KOPT-K1 (cell line): ENCODE measurements around the gene SPAM1.
"Not testable (repeated sequence)": the region's sequence is repeated elsewhere in the genome, so short reads cannot be mapped to it uniquely, and the experiment has no call there.

ENCODE experiments used
- H3K27ac ChIP-seq: fragments of 200-600 bp; sonication (generic); 2 replicates; pipeline ENCODE4 v1.5.1; 2016; ENCODE audit warnings: antibody characterized with exemption, mild to moderate bottlenecking, low read depth, low read length; ENCODE audit not compliant: poor library complexity, severe bottlenecking
- H3K36me3 ChIP-seq: fragments of 200-600 bp; sonication (generic); 2 replicates; pipeline ENCODE4 v1.5.1; 2017; ENCODE audit warnings: antibody characterized with exemption, mild to moderate bottlenecking, low read length, moderate library complexity; ENCODE audit not compliant: insufficient read depth
- H3K9me3 ChIP-seq: fragments of 200-600 bp; sonication (generic); 2 replicates; pipeline ENCODE4 v1.5.1; 2017; ENCODE audit warnings: antibody characterized with exemption, low read length, mild to moderate bottlenecking; ENCODE audit not compliant: insufficient read depth, poor library complexity, severe bottlenecking

The SPAM1 gene

GRCh38 chr7:123924941-123925340 is at the start of gene SPAM1:
Gene SPAM1 (plus strand): TSS chr7:123925241. CDS start chr7:123953571, 28,330 bp downstream.
- H3K27ac ChIP-seq, result no peak within 1 kb of the TSS
- H3K9me3 ChIP-seq, result no peaks in the 10 kb centered on the region
- no peaks in the 10 kb centered on the region for H3K36me3 ChIP-seq

GRCh38 chr7:123876557-123877256 is 48.3 kb upstream of the SPAM1 start:
- Histone ChIP-seq H3K36me3 (no peaks in the 10 kb centered on the region), H3K27ac (no peak overlapping the region), H3K9me3 (no peaks in the 10 kb centered on the region)

GRCh38 chr7:123879628-123880027 is 45.4 kb upstream of the SPAM1 start:
- H3K9me3 ChIP-seq, result no peaks in the 10 kb centered on the region
- no peaks in the 10 kb centered on the region for H3K36me3 ChIP-seq
- H3K27ac ChIP-seq, result no peak overlapping the region

- Histone ChIP-seq H3K36me3 (no peaks in the 10 kb centered on the region), H3K9me3 (no peaks in the 10 kb centered on the region), H3K27ac (no peak overlapping the region)
Measured at GRCh38 chr7:123881300-123881699, 43.7 kb upstream of the SPAM1 start.

GRCh38 chr7:123883154-123883553 is 41.9 kb upstream of the SPAM1 start:
- Histone ChIP-seq H3K36me3 (no peaks in the 10 kb centered on the region), H3K9me3 (no peaks in the 10 kb centered on the region), H3K27ac (no peak overlapping the region)

GRCh38 chr7:123888192-123888591 is 36.8 kb upstream of the SPAM1 start:
- H3K27ac ChIP-seq, result no peak overlapping the region
- no peaks in the 10 kb centered on the region for H3K36me3 ChIP-seq
- H3K9me3 ChIP-seq, result no peaks in the 10 kb centered on the region

GRCh38 chr7:123894753-123895152 is 30.3 kb upstream of the SPAM1 start:
- H3K27ac ChIP-seq, H3K9me3 ChIP-seq: not testable (repeated sequence)

GRCh38 chr7:123901101-123901500 is 23.9 kb upstream of the SPAM1 start:
- H3K9me3 ChIP-seq, result peaks cover 6% of the 10 kb centered on the region

More at GRCh38 chr7:123894753-123895152, 30.3 kb upstream of the SPAM1 start:
- not testable (repeated sequence) for H3K36me3 ChIP-seq

GRCh38 chr7:123905714-123906113 is 19.3 kb upstream of the SPAM1 start:
- Histone ChIP-seq H3K36me3 (no peaks in the 10 kb centered on the region), H3K27ac (no peak overlapping the region), H3K9me3 (peaks cover 6% of the 10 kb centered on the region)

More at GRCh38 chr7:123901101-123901500, 23.9 kb upstream of the SPAM1 start:
- no peaks in the 10 kb centered on the region for H3K36me3 ChIP-seq
- H3K27ac ChIP-seq, result no peak overlapping the region

- no peaks in the 10 kb centered on the region for H3K36me3 ChIP-seq
- no peaks in the 10 kb centered on the region for H3K9me3 ChIP-seq
- no peak overlapping the region for H3K27ac ChIP-seq
Measured at GRCh38 chr7:123916240-123916724, 8.8 kb upstream of the SPAM1 start.

GRCh38 chr7:123917878-123918277 is 7.2 kb upstream of the SPAM1 start:
- Histone ChIP-seq H3K36me3 (no peaks in the 10 kb centered on the region), H3K27ac (no peak overlapping the region), H3K9me3 (no peaks in the 10 kb centered on the region)

- no peaks in the 10 kb centered on the region for H3K36me3 ChIP-seq
- H3K9me3 ChIP-seq, result no peaks in the 10 kb centered on the region
Measured at GRCh38 chr7:123918309-123918708, 6.7 kb upstream of the SPAM1 start.

GRCh38 chr7:123923599-123923998 is 1.4 kb upstream of the SPAM1 start:
- Histone ChIP-seq H3K27ac (no peak overlapping the region), H3K9me3 (no peaks in the 10 kb centered on the region), H3K36me3 (no peaks in the 10 kb centered on the region)

More at GRCh38 chr7:123918309-123918708, 6.7 kb upstream of the SPAM1 start:
- no peak overlapping the region for H3K27ac ChIP-seq

- no peaks in the 10 kb centered on the region for H3K9me3 ChIP-seq
- H3K36me3 ChIP-seq, result no peaks in the 10 kb centered on the region
- H3K27ac ChIP-seq, result no peak overlapping the region
Measured at GRCh38 chr7:123929107-123929506, 4.1 kb downstream of the SPAM1 start.

GRCh38 chr7:123929655-123930054 is 4.6 kb downstream of the SPAM1 start:
- no peak overlapping the region for H3K27ac ChIP-seq

More at GRCh38 chr7:123929655-123930054, 4.6 kb downstream of the SPAM1 start:
- H3K9me3 ChIP-seq, result no peaks in the 10 kb centered on the region
- no peaks in the 10 kb centered on the region for H3K36me3 ChIP-seq
